OCI-LY7 (cell line): Measurements from ENCODE around the gene RNF152. TPM values are rescaled to one million over a fixed set of nuclear protein-coding genes. Genes with fewer than 3 reads are reported as not detected.

Experiments used
- BruUV-seq: library from RNA; stranded (reverse); fragments of 400-500 nt; replicated peaks from 2 replicates; lab custom pipeline; 2021; lab: Mats Ljungman, UMichigan
- CTCF ChIA-PET: fragments of 300-600 bp; sonication (Branson Sonifier 250); formaldehyde crosslinking; loops from one replicate; lab custom pipeline; 2022; ENCODE audit warnings: antibody characterized with exemption; ENCODE audit not compliant: unreplicated experiment; lab: Charles Lee
- POLR2A ChIA-PET: fragments of 300-600 bp; sonication (Branson Sonifier 250); formaldehyde crosslinking; loops from one replicate; lab custom pipeline; 2022; ENCODE audit warnings: antibody characterized with exemption; lab: Charles Lee
- DNase-seq: peaks from one replicate; pipeline ENCODE4 v3.0.0-alpha.2; 2015; ENCODE audit warnings: low spot score
- H2AFZ ChIP-seq: fragments of 200-600 bp; sonication (generic), shearing (Covaris generic); 2 replicates; pipeline ENCODE4 v1.6.1; 2014; ENCODE audit warnings: mild to moderate bottlenecking, antibody characterized with exemption, low read length, moderate library complexity
- H3K27ac ChIP-seq: fragments of 200-600 bp; sonication (generic); 2 replicates; pipeline ENCODE4 v1.5.1; 2014; ENCODE audit warnings: mixed run types, low read depth, mild to moderate bottlenecking, moderate library complexity, low read length, inconsistent platforms; ENCODE audit not compliant: poor library complexity, severe bottlenecking
- H3K36me3 ChIP-seq: fragments of 200-600 bp; sonication (generic); 2 replicates; pipeline ENCODE4 v1.6.1; 2014; ENCODE audit warnings: mild to moderate bottlenecking, antibody characterized with exemption, low read length, moderate library complexity, mixed read lengths; ENCODE audit not compliant: insufficient read depth
- H3K4me1 ChIP-seq: fragments of 200-600 bp; sonication (generic); 2 replicates; pipeline ENCODE4 v1.5.1; 2014; ENCODE audit warnings: mild to moderate bottlenecking, low read length; ENCODE audit not compliant: insufficient read depth, poor library complexity, severe bottlenecking
- H3K4me2 ChIP-seq: fragments of 200-600 bp; sonication (generic); 2 replicates; pipeline ENCODE4 v1.6.1; 2014; ENCODE audit warnings: mild to moderate bottlenecking, low read length
- H3K4me3 ChIP-seq: fragments of 200-600 bp; sonication (generic); 2 replicates; pipeline ENCODE4 v1.5.1; 2014; ENCODE audit warnings: mild to moderate bottlenecking, low read depth, low read length; ENCODE audit not compliant: poor library complexity, severe bottlenecking
- H3K79me2 ChIP-seq: fragments of 200-600 bp; sonication (generic); 2 replicates; pipeline ENCODE4 v1.6.1; 2016; ENCODE audit warnings: low read depth, mild to moderate bottlenecking, low read length, moderate library complexity, mixed read lengths; ENCODE audit not compliant: insufficient read depth
- H3K9me2 ChIP-seq: fragments of 200-600 bp; sonication (generic); 2 replicates; pipeline ENCODE4 v1.6.1; 2016; ENCODE audit warnings: mild to moderate bottlenecking, low read length, mixed read lengths; ENCODE audit not compliant: insufficient read depth
- H3K9me3 ChIP-seq: fragments of 200-600 bp; sonication (generic); 2 replicates; pipeline ENCODE4 v1.6.1; 2014; ENCODE audit warnings: mild to moderate bottlenecking, mixed run types, low read length, mixed read lengths
- H4K20me1 ChIP-seq: fragments of 200-600 bp; sonication (generic); 2 replicates; pipeline ENCODE4 v1.6.1; 2014; ENCODE audit warnings: mild to moderate bottlenecking, antibody characterized with exemption, low read length, moderate library complexity, mixed read lengths; ENCODE audit not compliant: insufficient read depth
- EZH2phosphoT487 ChIP-seq: fragments of 200-600 bp; sonication (generic); IDR thresholded peaks from 2 replicates; pipeline ENCODE4 v1.6.1; 2018; ENCODE audit warnings: low read depth, borderline replicate concordance, mild to moderate bottlenecking, mixed run types, antibody characterized with exemption, low read length, moderate library complexity, mixed read lengths
- intact Hi-C: fragments of 100-400 bp; cut with micrococcal nuclease; formaldehyde crosslinking; loops from one replicate; pipeline ENCODE4 v1.10.0; 2022; ENCODE audit not compliant: unreplicated experiment
- total RNA-seq, 2 experiments: library from RNA; depleted of rRNA in 1 of 2; stranded (reverse); fragments of >200 nt in 1 of 2; shearing (Covaris generic) in 1 of 2; gene quantifications; 2 replicates each; pipeline ENCODE4 v1.2.3, GENCODE V29; 2014 to 2022
- TF ChIP-seq, protein P1 (sequence below): fragments of 200-600 bp; sonication (generic); conservative IDR thresholded peaks from 2 replicates; pipeline ENCODE4 v1.5.1; 2014; ENCODE audit warnings: mild to moderate bottlenecking, antibody characterized with exemption, low read length, moderate library complexity, mixed read lengths

RNF152 gene
- total RNA-seq, 2 experiments from 2014 or later, result not detected

DNA sequence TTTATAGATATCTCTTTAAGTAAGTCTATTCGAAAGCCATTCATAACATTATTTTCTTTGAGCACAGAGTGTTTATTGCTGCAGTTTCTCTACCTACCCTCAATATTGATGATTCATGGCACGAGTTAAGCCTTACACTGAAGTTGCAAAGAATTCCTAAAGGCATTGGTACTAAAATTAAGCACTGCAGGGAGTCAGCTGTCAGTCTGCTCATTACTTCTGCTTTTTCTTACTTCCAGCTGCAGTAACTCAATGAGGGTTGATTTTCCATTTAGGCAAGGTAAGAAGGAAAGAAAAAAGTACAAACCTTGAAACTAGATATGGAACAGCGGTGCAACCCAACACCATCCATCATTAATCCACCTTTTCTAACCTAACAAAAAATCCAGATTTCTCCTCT lies 65.2 kb downstream of the RNF152 start:
- CTCF ChIA-PET, result no interaction called here
- BruUV-seq, result no TSS peak
- no peak for TF ChIP-seq EZH2phosphoT487
- TF ChIP-seq, protein P1, sequence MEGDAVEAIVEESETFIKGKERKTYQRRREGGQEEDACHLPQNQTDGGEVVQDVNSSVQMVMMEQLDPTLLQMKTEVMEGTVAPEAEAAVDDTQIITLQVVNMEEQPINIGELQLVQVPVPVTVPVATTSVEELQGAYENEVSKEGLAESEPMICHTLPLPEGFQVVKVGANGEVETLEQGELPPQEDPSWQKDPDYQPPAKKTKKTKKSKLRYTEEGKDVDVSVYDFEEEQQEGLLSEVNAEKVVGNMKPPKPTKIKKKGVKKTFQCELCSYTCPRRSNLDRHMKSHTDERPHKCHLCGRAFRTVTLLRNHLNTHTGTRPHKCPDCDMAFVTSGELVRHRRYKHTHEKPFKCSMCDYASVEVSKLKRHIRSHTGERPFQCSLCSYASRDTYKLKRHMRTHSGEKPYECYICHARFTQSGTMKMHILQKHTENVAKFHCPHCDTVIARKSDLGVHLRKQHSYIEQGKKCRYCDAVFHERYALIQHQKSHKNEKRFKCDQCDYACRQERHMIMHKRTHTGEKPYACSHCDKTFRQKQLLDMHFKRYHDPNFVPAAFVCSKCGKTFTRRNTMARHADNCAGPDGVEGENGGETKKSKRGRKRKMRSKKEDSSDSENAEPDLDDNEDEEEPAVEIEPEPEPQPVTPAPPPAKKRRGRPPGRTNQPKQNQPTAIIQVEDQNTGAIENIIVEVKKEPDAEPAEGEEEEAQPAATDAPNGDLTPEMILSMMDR, result no peak

DNA sequence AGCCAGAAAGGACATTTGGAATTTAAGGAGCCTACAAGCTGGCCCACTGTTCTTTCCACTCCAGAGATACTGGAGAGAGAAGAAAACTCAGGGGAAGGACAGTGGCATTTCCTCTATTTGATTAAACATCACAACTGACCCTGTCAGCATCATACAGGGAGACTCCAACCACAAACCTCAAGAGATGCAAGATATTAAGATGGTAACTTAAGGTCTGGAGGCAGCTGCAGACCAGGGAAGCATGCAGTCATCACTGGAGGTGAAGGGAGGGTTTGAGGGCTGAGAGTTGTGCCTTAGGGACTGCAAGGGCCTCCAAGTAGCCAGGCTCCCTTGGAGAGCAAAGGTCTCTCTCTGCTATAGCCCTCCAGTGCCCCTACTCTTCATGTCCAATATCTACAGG lies 67.4 kb downstream of the RNF152 start:
- Histone ChIP-seq H3K9me2 (no peaks in the 10 kb centered on the region), H3K4me1 (no peaks in the 10 kb centered on the region), H4K20me1 (no peaks in the 10 kb centered on the region), H3K79me2 (no peaks in the 10 kb centered on the region), H3K27ac (no peak overlapping the region), H2AFZ (no peak overlapping the region), H3K36me3 (no peaks in the 10 kb centered on the region), H3K4me3 (no peak overlapping the region), H3K4me2 (no peak overlapping the region), H3K9me3 (no peaks in the 10 kb centered on the region)
- CTCF ChIA-PET, result no interaction called here
- intact Hi-C loops, result no loop called here
- TF ChIP-seq EZH2phosphoT487, result no peak
- TF ChIP-seq, protein P1, result no peak
- no TSS peak for BruUV-seq
- POLR2A ChIA-PET, result no interaction called here
- no peak for DNase-seq

More for the DNA sequence above, 65.2 kb downstream of the RNF152 start:
- no peaks in the 10 kb centered on the region for H3K36me3 ChIP-seq
- H2AFZ ChIP-seq, result no peak overlapping the region
- H3K27ac ChIP-seq, result no peak overlapping the region
- no peaks in the 10 kb centered on the region for H3K4me1 ChIP-seq
- intact Hi-C loops, result no loop called here
- no peaks in the 10 kb centered on the region for H3K9me3 ChIP-seq
- POLR2A ChIA-PET, result no interaction called here
- DNase-seq, result no peak
- no peaks in the 10 kb centered on the region for H3K79me2 ChIP-seq
- no peaks in the 10 kb centered on the region for H3K9me2 ChIP-seq
- H3K4me3 ChIP-seq, result no peak overlapping the region
- H4K20me1 ChIP-seq, result no peaks in the 10 kb centered on the region
- H3K4me2 ChIP-seq, result no peak overlapping the region

DNA sequence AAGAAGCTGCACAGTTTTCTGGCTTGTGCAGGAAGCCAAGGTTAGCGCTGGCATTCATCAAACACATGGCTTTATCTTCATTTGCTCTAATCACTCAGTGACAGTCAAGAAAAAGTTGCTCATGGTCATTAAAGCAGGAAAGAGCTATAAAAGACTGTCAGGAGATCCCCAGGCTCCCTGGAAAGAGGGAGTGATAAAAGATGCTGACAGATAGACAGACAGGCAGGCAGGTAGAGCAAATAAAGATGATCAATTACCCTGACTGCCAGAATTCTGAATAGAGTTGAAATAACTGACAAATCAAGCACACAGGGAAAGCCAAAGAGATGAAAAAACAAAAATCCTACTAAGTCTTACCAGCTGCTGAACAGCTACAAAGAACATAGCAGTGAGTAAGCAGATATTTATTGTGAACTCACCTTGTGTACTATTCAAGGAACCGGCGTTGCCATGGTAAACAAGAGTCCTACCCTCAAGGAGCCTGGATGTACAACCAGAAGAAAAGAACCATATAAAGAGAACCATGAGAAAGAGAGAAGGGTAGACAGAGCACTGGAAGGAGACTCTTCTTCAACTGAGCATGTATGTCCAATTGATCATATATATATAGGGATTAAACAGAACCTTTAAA lies 68.0 kb downstream of the RNF152 start:
- ChIA-PET POLR2A (no interaction called here), CTCF (no interaction called here)
- H3K4me1 ChIP-seq, result no peaks in the 10 kb centered on the region
- H3K36me3 ChIP-seq, result no peaks in the 10 kb centered on the region
- no peaks in the 10 kb centered on the region for H4K20me1 ChIP-seq
- no peaks in the 10 kb centered on the region for H3K79me2 ChIP-seq
- H3K9me2 ChIP-seq, result no peaks in the 10 kb centered on the region
- TF ChIP-seq, protein P1, result no peak
- no peak for TF ChIP-seq EZH2phosphoT487
- no peak overlapping the region for H3K4me3 ChIP-seq
- H3K27ac ChIP-seq, result no peak overlapping the region
- no peak for DNase-seq
- H3K9me3 ChIP-seq, result no peaks in the 10 kb centered on the region
- intact Hi-C loops, result no loop called here
- H3K4me2 ChIP-seq, result no peak overlapping the region
- no TSS peak for BruUV-seq
- no peak overlapping the region for H2AFZ ChIP-seq
